ENCODE data around the gene CST9. TPM values are rescaled to one million over a fixed set of nuclear protein-coding genes. Genes with fewer than 3 reads are reported as not detected.

CST9 gene
- total and polyA plus RNA-seq, 9 donors = not detected

GRCh38 chr20:23634044-23634801, 28.5 kb upstream of the CST9 start:
- H3K4me3 ChIP-seq = no peak overlapping the region
- TF ChIP-seq CTCF (IDR thresholded peaks at IDR 0.05) = no peak
- TF ChIP-seq EP300 (IDR thresholded peaks at IDR 0.05) = no peak
- TF ChIP-seq POLR2A (IDR thresholded peaks at IDR 0.05) = no peak
- intact Hi-C loops (cut with DNase I) = loop anchor here in 2 of 4 donors (10.0 kb wide), 2 partner anchors 269 to 279 kb away; partner anchors contain the start of genes GZF1 (in 1 of the 2) and NXT1 (in 1 of the 2)
- no peaks in the 10 kb centered on the region for H3K27me3 ChIP-seq
- 71 to 81% (median 73%) methylated on average over 8 of the region's 8 CpGs for WGBS, 3 donors
- peaks cover 20% of the 10 kb centered on the region for H3K4me1 ChIP-seq (ENCODE audit: insufficient read depth)
- H3K27ac ChIP-seq = no peak overlapping the region
- H3K9me3 ChIP-seq = no peaks in the 10 kb centered on the region
- DNase-seq = no peak
- H3K36me3 ChIP-seq = no peaks in the 10 kb centered on the region

- WGBS, 3 donors = 73 to 83% (median 81%) methylated on average over 8 of the region's 8 CpGs
- intact Hi-C loops (cut with DNase I) = loop anchor here in 2 of 4 donors (10.0 kb wide), 2 partner anchors 268 to 278 kb away; partner anchors contain the start of genes GZF1 (in 1 of the 2) and NXT1 (in 1 of the 2)
- Histone ChIP-seq H3K36me3 (no peaks in the 10 kb centered on the region), H3K27ac (no peak overlapping the region), H3K4me3 (no peak overlapping the region), H3K9me3 (no peaks in the 10 kb centered on the region), H3K27me3 (no peaks in the 10 kb centered on the region), H3K4me1 (ENCODE audit: insufficient read depth) (peaks cover 20% of the 10 kb centered on the region)
- TF ChIP-seq EP300 (IDR thresholded peaks at IDR 0.05) (no peak), CTCF (IDR thresholded peaks at IDR 0.05) (no peak), POLR2A (IDR thresholded peaks at IDR 0.05) (no peak)
- DNase-seq = no peak
These were observed 27.2 kb upstream of the CST9 start for GRCh38 chr20:23632711-23633573.

GRCh38 chr20:23631981-23632710, 26.4 kb upstream of the CST9 start:
- TF ChIP-seq CTCF (IDR thresholded peaks at IDR 0.05) (no peak), EP300 (IDR thresholded peaks at IDR 0.05) (no peak), POLR2A (IDR thresholded peaks at IDR 0.05) (no peak)
- intact Hi-C loops (cut with DNase I) = loop anchor here in 2 of 4 donors (10.0 kb wide), 2 partner anchors 267 to 277 kb away; partner anchors contain the start of genes GZF1 (in 1 of the 2) and NXT1 (in 1 of the 2)
- Histone ChIP-seq H3K4me1 (ENCODE audit: insufficient read depth) (peaks cover 20% of the 10 kb centered on the region), H3K4me3 (no peak overlapping the region), H3K9me3 (no peaks in the 10 kb centered on the region), H3K27ac (no peak overlapping the region), H3K27me3 (no peaks in the 10 kb centered on the region), H3K36me3 (no peaks in the 10 kb centered on the region)
- 79 to 85% (median 80%) methylated on average over 12 of the region's 12 CpGs for WGBS, 3 donors
- no peak for DNase-seq

Data from ovary (tissue), 9 donors.